Thoracic aorta (tissue), 2 donors: ENCODE data around the gene SOHLH1. TPM values are rescaled to one million over a fixed set of nuclear protein-coding genes. Genes with fewer than 3 reads are reported as not detected.

Experiments used
- ATAC-seq: fragments of 150-250 bp; one replicate; pipeline ENCODE4 v1.8.0; 2017; ENCODE audit warnings: low read depth; ENCODE audit not compliant: insufficient number of reproducible peaks, low FRiP score
- DNase-seq: peaks from one replicate; pipeline ENCODE4 v3.0.0-alpha.2; 2020; ENCODE audit warnings: low spot score
- H3K27ac ChIP-seq, 2 donors: fragments of 200-600 bp; sonication (generic); 1 replicate in 1 of 2; 2 replicates in 1 of 2; pipeline ENCODE4 v1.5.1; 2016; ENCODE audit warnings: mild to moderate bottlenecking in 2 of 2, moderate library complexity in 2 of 2
- H3K27me3 ChIP-seq: fragments of 200-600 bp; sonication (generic); replicated peaks from 2 replicates; pipeline ENCODE4 v1.6.0; 2016; ENCODE audit warnings: mild to moderate bottlenecking; ENCODE audit not compliant: insufficient read depth
- H3K36me3 ChIP-seq: fragments of 200-600 bp; sonication (generic); one replicate; pipeline ENCODE4 v1.5.1; 2016
- H3K4me1 ChIP-seq, 2 donors: fragments of 200-600 bp; sonication (generic); 1 replicate in 1 of 2; 2 replicates in 1 of 2; pipeline versions ENCODE4 v1.5.1 to v1.6.0; 2016; ENCODE audit warnings: low read depth in 2 of 2, mild to moderate bottlenecking in 1 of 2; ENCODE audit not compliant: control insufficient read depth in 1 of 2
- H3K4me3 ChIP-seq: fragments of 200-600 bp; sonication (generic); 2 replicates; pipeline ENCODE4 v1.5.1; 2016; ENCODE audit warnings: mild to moderate bottlenecking
- H3K9me3 ChIP-seq: fragments of 200-600 bp; sonication (generic); 2 replicates; pipeline ENCODE4 v1.5.1; 2016
- total RNA-seq, 2 donors: library from RNA; depleted of rRNA; stranded (reverse); fragments of >200 nt; gene quantifications; one replicate each; pipeline versions ENCODE4 v1.1.0 to v1.2.3, GENCODE V29; 2016
- TF ChIP-seq, protein P1 (sequence below): fragments of 200-600 bp; sonication (generic); IDR thresholded peaks from one replicate; pipeline ENCODE4 v1.5.1; 2019; ENCODE audit warnings: antibody characterized with exemption

The SOHLH1 gene
- total RNA-seq, 2 donors from 2014 or later, result not detected

DNA sequence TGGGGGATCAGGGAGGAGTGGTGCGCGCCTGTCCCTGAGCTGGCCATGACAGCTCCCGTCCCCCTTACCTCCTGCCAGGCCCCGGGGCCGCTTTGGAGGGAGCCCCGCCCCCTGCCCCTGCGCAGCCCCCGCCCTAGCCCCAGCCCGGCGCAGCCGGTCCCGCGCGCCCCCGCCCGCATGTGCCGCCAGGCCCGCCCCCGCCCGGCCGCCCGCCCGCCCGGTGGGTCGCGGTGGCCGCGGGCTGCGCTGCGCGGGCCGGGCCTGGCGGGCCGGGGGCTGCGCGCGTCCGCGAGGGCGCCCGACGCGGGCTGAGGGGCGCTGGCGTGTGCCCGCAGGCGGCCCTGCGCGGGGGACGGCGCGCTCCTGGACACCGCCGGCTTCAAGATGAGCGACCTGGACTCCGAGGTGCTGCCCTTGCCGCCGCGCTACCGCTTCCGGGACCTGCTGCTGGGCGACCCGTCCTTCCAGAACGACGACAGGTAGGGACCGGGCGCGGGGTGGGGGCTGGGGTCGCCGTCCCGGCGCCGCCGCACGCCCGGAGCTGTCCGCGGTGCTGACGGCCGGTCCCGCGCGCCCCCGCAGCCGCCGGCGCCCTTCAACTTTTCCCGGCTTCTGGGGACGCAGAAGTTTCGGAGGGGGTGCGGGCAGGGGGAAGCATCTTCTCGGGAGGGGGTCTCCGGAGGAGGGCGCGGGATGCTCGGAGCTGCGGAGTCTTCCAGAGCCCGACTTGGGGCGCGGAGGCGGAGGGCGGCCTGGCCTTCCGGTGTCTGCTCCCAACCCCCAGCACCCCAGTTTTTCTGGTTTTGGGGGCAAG is 15.2 kb upstream of the SOHLH1 start:
- Histone ChIP-seq H3K4me1 (no peaks in the 10 kb centered on the region), H3K9me3 (no peaks in the 10 kb centered on the region), H3K27me3 (no peaks in the 10 kb centered on the region), H3K27ac (no peak overlapping the region), H3K36me3 (no peaks in the 10 kb centered on the region), H3K4me3 (no peak overlapping the region)
- TF ChIP-seq, protein P1, sequence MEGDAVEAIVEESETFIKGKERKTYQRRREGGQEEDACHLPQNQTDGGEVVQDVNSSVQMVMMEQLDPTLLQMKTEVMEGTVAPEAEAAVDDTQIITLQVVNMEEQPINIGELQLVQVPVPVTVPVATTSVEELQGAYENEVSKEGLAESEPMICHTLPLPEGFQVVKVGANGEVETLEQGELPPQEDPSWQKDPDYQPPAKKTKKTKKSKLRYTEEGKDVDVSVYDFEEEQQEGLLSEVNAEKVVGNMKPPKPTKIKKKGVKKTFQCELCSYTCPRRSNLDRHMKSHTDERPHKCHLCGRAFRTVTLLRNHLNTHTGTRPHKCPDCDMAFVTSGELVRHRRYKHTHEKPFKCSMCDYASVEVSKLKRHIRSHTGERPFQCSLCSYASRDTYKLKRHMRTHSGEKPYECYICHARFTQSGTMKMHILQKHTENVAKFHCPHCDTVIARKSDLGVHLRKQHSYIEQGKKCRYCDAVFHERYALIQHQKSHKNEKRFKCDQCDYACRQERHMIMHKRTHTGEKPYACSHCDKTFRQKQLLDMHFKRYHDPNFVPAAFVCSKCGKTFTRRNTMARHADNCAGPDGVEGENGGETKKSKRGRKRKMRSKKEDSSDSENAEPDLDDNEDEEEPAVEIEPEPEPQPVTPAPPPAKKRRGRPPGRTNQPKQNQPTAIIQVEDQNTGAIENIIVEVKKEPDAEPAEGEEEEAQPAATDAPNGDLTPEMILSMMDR, result no peak
- ATAC-seq (no peak), DNase-seq (no peak)

DNA sequence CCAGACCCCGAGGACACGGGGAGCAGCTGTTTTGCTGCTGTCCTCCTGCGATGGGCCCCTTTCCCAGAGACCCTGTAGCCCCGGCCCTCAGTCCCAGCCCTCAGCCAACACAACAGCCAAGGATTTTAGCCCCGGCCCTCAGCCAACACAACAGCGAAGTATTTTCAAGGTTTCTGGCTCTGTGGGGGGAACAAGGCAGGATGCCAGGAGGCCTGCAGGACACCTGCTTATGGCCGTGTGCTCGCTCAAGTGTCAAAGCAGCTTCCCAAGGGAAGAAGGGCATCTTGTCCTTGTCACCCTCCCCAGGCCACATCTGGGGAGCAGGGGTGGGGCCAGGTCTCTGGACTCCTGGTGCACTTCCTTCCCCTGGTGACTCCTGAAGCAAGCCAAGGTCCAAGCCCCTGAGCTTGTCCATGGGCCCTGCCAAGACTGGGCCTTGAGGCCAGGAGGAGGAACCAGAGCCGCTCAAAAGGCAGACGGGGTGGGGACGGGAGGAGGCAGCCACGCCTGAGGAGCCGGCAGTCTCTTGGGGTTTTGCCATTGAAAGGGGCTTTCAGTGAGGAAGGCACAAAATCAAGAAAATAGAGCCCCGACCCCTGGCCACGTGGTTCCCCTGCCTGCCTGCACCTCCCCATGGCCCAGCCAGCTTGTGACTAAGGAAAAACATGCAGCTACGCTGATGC is 13.5 kb upstream of the SOHLH1 start:
- no peaks in the 10 kb centered on the region for H3K36me3 ChIP-seq
- H3K4me1 ChIP-seq, result no peaks in the 10 kb centered on the region
- TF ChIP-seq, protein P1, result no peak
- ATAC-seq, result no peak
- H3K27me3 ChIP-seq, result no peaks in the 10 kb centered on the region
- H3K27ac ChIP-seq, result no peak overlapping the region
- H3K9me3 ChIP-seq, result no peaks in the 10 kb centered on the region
- DNase-seq, result no peak
- H3K4me3 ChIP-seq, result no peak overlapping the region

DNA sequence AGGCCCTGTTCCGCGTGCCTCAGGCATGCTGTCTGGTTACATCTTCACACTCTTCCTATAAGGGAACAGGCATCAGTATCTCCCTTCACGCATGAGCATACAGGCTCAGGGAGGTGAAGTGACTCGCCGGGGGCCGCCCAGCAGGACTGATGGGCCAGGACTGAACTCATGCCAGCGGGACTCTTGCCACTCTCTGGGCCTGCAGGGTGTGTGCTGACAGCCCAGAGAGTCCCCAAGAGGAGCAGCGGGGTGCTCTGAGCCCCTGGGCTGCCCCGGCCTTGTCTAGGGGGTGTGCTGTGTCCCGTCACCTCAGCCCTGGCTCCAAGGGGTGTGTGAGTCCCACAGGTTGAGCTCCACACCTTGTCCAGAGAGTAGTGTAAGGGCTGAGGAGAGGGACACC is 12.6 kb upstream of the SOHLH1 start:
- ATAC-seq, result no peak
- TF ChIP-seq, protein P1, result no peak
- no peaks in the 10 kb centered on the region for H3K4me1 ChIP-seq

DNA sequence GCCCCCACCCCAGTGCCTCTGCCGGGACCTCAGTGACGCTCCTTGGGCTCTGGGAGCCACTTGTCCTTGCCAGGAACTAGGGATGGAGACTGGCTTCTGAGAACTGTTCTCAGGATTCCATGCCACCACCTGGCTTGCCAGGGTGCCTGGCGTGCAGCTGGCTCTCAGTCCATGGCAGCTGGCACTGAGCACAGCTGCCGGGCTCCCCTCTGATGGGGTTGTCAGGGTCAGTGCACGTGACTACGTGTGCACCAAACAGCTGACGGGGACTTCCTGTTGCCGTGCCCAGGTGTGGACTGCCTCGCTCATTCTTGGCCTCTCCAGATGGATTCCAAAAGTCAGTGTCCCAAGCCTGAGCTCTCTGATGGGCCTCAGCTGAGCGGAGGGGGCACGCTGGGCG is 12.1 kb upstream of the SOHLH1 start:
- TF ChIP-seq, protein P1, result no peak
- Histone ChIP-seq H3K4me3 (no peak overlapping the region), H3K4me1 (no peaks in the 10 kb centered on the region), H3K36me3 (no peaks in the 10 kb centered on the region), H3K27ac (no peak overlapping the region), H3K27me3 (no peaks in the 10 kb centered on the region), H3K9me3 (no peaks in the 10 kb centered on the region)
- ATAC-seq (no peak), DNase-seq (no peak)

More for the DNA sequence above, 12.6 kb upstream of the SOHLH1 start:
- Histone ChIP-seq H3K4me3 (no peak overlapping the region), H3K36me3 (no peaks in the 10 kb centered on the region), H3K9me3 (no peaks in the 10 kb centered on the region), H3K27me3 (no peaks in the 10 kb centered on the region), H3K27ac (no peak overlapping the region)
- DNase-seq, result no peak

DNA sequence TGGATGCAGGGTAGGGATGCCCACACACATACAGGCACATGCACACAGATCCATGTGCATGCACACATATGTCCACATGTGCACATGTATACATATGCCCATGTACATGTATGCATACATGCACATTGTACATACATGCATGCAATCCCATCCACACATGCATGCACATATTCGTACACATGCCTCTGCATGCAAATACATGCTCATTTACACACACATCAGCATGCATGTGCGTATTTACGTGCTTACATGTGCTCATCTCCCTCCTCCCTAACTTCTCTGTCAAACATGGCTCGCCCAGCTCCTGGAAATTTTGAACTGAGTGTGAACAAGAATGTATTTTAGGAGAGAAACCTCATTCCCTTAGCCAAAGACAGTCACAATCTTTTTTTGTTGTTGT is 8.9 kb upstream of the SOHLH1 start:
- TF ChIP-seq, protein P1, result no peak
- H3K36me3 ChIP-seq, result no peaks in the 10 kb centered on the region
- no peaks in the 10 kb centered on the region for H3K27me3 ChIP-seq
- DNase-seq, result no peak
- no peak for ATAC-seq
- no peaks in the 10 kb centered on the region for H3K4me1 ChIP-seq
- no peak overlapping the region for H3K4me3 ChIP-seq
- no peak overlapping the region for H3K27ac ChIP-seq
- no peaks in the 10 kb centered on the region for H3K9me3 ChIP-seq
